ENCODE results near the gene SHFL. TPM values are rescaled to one million over a fixed set of nuclear protein-coding genes. Genes with fewer than 3 reads are reported as not detected.

SHFL gene
- total RNA-seq, 1 experiment from 2014 or later, result 18.5 TPM

DNA sequence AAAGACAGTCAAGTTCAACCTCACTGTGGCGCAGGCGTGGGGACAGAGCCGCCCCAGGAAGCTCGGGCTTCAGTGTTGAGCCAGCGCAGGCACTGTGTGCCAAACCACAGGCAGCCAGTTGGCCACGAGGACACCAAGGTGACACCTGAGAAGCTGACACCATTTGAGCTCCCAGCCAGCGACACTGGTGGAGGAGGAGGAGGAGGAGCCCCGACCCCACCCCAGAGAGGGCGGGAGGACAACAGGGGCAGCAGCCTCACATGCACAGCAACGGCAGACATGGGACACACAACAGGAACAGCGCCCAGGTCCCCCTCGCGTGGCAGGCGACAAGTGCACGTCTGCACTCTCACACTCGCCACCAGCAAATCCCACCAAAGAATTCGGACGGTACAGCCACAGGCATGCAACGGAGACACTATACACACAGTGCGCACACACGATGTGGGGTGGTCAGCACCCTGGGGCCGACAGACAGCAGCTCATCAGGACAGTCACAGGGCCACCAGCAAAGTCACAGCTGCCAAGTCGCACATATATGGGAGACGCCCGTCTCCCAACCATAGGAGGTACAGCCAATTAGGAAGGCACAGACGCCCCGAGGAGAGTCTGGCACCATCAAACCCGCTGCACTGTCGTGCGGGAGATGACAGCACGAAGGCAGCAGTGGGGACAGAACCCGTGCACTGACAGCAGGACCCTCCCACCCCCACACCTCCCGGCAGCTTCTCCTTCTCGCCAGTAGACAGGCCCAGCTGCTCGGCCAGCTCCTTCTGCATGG is 30.2 kb downstream of the SHFL start:
- Histone ChIP-seq H4K20me1 (ENCODE audit: insufficient read depth) (no peaks in the 10 kb centered on the region), H3K9me2 (ENCODE audit: insufficient read depth) (no peaks in the 10 kb centered on the region), H3K27ac (ENCODE audit: low read depth, low read length) (no peak overlapping the region; the same call in 1 of the 2 replicates), H3K4me1 (ENCODE audit: control insufficient read depth in 1 of 2, insufficient read depth in 2 of 2, low read length in 2 of 2) (peaks cover 5 to 35% of the 10 kb centered on the region in 2 experiments), H3K36me3 (ENCODE audit: control insufficient read depth in 1 of 2, insufficient read depth in 2 of 2, low read length in 2 of 2) (peaks cover 12 to 23% of the 10 kb centered on the region in 2 experiments; a peak in 3 of 4 replicates), H3K79me2 (ENCODE audit: insufficient read depth, low read length) (peaks cover 30% of the 10 kb centered on the region), H3K4me3 (replicated peaks in 1 of 2; ENCODE audit: low read depth in 1 of 2, low read length in 2 of 2) (no peak overlapping the region), H3K27me3 (ENCODE audit: insufficient read depth, low read length) (no peaks in the 10 kb centered on the region), H3K4me2 (ENCODE audit: low read length) (no peak overlapping the region), H3K9me3 (ENCODE audit: control insufficient read depth in 1 of 2, insufficient read depth in 1 of 2, low read depth in 1 of 2, low read length in 2 of 2) (no peaks in the 10 kb centered on the region), H3K9ac (ENCODE audit: low read length) (no peak overlapping the region), H2AFZ (ENCODE audit: low read depth, low read length, poor library complexity, severe bottlenecking) (no peak overlapping the region)
- BruUV-seq (replicated peaks), result no TSS peak
- intact Hi-C loops (cut with micrococcal nuclease), result no loop called here
- POLR2A ChIA-PET, result interaction anchor here (1.4 kb wide), 1 partner anchor 10 kb away, joined by 3 read pairs; the partner anchor contains the start of gene PPAN
- RAD21 ChIA-PET (ENCODE audit: low non-redundant PET in 1 of 2, low total read pairs in 2 of 2, uncharacterized antibody in 2 of 2, unreplicated experiment in 2 of 2), result no interaction called here
- ATAC-seq (no peak), DNase-seq (ENCODE audit: low read depth, low spot score) (no peak)
- TF ChIP-seq, protein P1, sequence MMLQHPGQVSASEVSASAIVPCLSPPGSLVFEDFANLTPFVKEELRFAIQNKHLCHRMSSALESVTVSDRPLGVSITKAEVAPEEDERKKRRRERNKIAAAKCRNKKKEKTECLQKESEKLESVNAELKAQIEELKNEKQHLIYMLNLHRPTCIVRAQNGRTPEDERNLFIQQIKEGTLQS (IDR thresholded peaks at IDR 0.05), result no peak
- TF ChIP-seq, protein P2, sequence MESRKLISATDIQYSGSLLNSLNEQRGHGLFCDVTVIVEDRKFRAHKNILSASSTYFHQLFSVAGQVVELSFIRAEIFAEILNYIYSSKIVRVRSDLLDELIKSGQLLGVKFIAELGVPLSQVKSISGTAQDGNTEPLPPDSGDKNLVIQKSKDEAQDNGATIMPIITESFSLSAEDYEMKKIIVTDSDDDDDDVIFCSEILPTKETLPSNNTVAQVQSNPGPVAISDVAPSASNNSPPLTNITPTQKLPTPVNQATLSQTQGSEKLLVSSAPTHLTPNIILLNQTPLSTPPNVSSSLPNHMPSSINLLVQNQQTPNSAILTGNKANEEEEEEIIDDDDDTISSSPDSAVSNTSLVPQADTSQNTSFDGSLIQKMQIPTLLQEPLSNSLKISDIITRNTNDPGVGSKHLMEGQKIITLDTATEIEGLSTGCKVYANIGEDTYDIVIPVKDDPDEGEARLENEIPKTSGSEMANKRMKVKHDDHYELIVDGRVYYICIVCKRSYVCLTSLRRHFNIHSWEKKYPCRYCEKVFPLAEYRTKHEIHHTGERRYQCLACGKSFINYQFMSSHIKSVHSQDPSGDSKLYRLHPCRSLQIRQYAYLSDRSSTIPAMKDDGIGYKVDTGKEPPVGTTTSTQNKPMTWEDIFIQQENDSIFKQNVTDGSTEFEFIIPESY (IDR thresholded peaks at IDR 0.05; ENCODE audit: extremely low read depth, insufficient replicate concordance, low read length), result no peak
- TF ChIP-seq, protein P3, sequence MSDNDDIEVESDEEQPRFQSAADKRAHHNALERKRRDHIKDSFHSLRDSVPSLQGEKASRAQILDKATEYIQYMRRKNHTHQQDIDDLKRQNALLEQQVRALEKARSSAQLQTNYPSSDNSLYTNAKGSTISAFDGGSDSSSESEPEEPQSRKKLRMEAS (IDR thresholded peaks at IDR 0.05), result no peak
- TF ChIP-seq YY1 (IDR thresholded peaks at IDR 0.05; ENCODE audit: extremely low read depth, insufficient replicate concordance, low read depth, low read length) (no peak), EGR1 (IDR thresholded peaks at IDR 0.05; ENCODE audit: low read depth) (no peak), CEBPB (IDR thresholded peaks at IDR 0.05; ENCODE audit: low read depth) (no peak), TCF7L2 (IDR thresholded peaks at IDR 0.05; ENCODE audit: borderline replicate concordance, extremely low read depth, insufficient read depth, insufficient read length) (no peak), JUND (IDR thresholded peaks at IDR 0.05) (no peak), ZNF274 (IDR thresholded peaks at IDR 0.05; ENCODE audit: low read depth, low read length) (no peak)
- CTCF ChIA-PET, result no interaction called here
